Fibroblast of gingiva (primary cell): ENCODE results near the gene THBS1.

Experiments
- DNase-seq: peaks from one replicate; pipeline ENCODE4 v3.0.0-alpha.2; 2011; ENCODE audit warnings: low read depth

Gene THBS1

DNA sequence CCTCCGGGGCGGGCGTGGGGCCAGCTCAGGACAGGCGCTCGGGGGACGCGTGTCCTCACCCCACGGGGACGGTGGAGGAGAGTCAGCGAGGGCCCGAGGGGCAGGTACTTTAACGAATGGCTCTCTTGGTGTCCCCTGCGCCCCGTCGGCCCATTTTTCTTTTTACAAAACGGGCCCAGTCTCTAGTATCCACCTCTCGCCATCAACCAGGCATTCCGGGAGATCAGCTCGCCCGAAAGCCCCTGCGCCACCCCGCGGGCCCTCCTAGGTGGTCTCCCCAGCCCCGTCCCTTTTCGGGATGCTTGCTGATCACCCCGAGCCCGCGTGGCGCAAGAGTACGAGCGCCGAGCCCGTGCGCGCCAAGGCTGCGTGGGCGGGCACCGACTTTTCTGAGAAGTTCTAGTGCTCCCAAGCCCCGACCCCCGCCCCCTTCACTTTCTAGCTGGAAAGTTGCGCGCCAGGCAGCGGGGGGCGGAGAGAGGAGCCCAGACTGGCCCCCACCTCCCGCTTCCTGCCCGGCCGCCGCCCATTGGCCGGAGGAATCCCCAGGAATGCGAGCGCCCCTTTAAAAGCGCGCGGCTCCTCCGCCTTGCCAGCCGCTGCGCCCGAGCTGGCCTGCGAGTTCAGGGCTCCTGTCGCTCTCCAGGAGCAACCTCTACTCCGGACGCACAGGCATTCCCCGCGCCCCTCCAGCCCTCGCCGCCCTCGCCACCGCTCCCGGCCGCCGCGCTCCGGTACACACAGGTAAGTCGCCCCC is at the start of gene THBS1:
Gene THBS1, plus strand, starts transcription at position 595 of the 757 bp plus-strand sequence. CDS start 779 bp downstream, outside the sequence.
- peak; percentile 98 for DNase-seq

DNA sequence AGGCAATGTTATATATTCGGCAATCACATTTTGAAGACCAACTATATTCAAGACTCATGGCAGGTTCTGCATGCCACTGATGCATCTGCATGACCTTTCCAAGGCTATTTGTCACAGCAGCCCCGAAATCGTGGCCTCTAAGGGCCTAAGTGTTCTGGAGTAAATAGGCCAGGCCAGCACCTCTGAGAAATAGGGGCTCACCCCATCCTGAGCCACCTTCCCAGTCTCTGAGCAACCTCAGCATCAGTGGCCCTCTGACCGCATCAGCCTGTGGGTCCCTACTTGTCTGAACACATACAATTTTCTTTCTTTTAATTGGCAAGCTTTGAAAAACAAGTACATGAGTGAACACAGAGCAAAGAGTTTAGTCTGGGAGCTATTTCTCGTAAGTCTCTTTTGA is 45.9 kb upstream of the THBS1 start:
- DNase-seq, result no peak

DNA sequence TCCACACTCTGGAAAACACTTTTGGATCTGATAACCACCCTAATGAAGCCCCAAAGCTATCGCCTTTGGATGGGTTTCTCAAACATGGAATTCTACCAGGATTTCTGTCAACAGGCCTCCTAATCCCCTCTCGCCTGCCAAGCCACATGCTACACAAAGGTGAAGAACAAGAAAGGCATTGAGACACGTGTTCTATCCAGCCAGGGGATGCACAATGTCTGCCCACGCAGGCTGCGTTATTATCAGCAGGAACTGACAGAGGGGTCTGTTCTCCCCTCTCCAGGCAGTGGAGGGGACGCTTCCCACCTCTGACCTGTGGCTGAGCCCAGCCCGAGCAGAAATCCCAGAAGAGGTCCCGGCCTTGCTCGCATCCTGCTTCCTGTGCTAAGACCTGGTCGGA is 45.4 kb upstream of the THBS1 start:
- no peak for DNase-seq

DNA sequence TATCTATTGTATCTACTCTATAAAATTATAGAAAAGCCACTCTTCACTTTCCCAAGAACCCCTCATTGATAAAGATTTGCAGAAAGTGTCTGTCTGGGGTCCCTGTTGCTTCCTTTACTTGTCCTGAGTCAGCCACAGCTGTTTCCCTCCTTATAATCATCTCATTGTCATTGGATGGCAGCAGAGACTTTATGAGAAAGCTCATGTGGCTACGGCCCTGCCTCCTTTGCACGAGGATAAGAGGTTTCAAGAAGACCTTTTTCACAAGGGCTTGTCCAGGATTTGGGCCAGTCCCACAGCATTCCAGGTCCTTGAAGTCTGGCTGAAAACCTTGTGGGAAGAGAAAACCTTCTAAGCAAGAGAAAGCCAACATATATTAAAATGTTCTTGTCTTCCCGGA is 41.9 kb upstream of the THBS1 start:
- no peak for DNase-seq

DNA sequence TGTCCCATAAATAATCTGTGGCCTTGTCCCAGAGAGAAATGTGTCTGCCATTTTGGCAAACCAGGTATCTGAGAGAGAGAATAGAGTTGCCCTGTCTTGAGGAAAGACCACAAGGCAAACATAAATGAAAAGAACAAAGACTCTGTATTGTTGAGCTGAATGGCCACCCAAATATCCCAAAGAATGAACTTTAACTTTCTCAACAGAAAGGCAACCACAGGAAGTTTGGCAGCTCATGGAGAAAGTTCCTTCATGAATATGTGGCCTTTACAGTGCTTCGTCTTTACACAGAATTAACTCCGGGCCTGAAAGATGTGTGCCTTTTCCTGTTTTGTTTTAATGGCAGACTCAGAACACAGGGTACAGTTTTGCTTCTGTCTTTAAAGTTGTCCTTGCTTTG is 41.4 kb upstream of the THBS1 start:
- DNase-seq, result no peak

DNA sequence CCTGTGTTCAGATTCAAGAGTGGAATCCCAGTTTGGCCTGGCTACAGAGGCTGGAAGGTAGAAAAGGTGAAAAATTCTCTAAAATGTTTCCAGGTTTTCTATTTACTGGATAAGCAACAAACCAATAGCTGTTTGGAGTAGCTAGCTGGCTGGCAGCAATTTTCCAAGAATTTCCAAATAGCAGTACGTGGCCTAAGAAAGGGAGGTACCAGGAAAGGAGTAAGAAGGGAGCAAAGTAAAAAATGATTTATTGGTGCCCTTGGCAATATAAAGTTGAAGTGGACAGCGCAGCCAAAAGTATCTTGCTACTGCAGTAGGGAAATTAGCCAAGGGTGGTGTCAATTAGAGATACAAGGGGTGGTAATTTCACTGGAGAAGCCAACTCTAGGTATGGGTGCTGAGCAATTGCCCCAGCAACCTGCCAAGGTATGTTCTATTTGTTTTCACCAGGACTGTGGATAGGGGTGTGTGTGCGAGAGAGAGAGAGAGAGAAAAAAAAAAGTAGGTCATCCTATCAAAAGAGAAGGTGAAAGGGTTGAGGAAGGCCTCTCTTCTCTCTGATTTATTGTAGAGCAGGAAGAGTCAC is 40.8 kb upstream of the THBS1 start:
- DNase-seq, result no peak

DNA sequence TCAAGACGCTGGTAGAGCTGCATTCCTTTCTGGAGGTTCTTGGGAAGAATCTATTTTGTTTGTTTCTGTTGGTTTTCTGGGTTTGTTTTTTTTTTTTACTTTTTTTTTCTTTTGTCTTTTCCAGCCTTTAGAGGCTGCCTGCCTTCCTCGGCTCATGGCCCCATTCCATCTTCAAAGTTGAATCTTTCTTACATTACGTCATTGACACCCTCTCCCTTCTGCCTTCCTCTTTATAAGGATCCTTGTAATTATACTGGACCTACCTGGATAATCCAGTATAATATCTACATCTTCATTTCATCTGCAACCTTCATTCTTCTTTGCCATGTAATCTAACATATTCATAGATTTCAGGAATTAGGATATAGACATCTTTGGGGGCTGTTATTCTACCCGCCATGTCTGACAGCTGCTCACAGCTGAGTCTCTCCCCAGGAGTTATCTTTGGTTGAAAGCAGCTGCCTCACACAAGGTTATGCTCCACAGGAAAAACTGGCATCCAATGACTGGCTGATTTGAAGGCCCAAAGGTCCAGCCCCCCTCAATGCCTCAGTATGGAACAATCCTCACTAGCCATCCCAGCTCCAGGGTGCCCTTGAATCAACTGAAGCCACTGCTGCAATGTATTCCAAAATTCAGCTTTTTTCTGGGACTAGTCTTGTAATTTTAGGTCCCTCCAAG is 38.4 kb upstream of the THBS1 start:
- no peak for DNase-seq

DNA sequence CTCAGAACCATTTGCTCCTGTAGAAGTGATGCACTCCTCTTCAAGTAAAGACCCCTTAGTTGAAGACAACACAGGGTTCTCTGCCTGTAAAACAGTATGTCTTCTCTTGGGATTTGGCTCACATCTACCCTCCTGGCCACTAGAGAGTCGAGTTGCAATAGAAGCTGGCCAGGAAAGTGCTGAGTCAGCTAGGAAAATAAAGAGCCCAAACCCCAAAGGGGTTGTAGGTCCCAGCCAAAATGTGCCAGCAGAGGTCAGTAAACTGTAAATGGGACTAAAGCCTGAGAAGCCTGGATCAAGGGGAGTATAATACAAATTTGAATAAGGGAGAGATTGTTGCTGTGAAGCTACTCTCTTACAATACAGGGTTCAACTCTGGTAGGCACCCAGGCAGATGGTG is 37.2 kb upstream of the THBS1 start:
- peak; percentile 59 for DNase-seq

DNA sequence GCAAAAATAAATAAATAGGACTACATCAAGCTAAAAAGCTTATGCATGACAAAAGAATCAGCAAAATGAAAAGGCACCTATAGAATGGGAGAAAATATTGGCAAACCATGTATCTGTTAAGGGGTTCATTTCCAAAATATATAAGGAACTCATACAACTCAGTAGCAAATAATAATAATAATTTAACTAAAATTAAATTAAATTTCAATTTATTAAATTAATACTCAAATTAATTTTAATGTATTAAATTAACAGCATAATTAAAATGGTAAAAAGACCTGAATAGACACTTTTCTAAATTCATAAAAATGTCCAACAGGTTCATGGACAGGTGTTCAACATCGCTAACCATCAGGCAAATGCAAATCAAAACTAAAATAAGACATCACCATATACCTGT is 34.0 kb upstream of the THBS1 start:
- DNase-seq, result no peak

DNA sequence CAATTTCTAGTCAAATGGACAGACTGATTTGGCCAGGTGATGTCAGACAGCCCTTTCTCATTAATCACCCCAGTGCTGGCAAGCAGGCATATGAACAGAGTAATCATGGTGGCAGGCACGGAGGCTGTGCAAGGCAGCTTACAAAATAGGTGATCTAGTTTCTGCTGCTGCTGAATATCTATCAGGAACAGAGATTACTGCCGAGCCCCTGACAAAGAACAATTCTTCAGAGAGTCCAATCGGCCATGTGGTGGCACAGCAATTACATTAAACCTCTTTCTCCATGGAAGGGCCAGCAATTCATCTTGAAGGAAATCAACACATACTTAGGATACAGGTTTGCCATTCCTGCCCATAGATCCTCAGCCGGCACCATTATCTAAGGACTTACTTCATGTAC is 32.3 kb upstream of the THBS1 start:
- no peak for DNase-seq

DNA sequence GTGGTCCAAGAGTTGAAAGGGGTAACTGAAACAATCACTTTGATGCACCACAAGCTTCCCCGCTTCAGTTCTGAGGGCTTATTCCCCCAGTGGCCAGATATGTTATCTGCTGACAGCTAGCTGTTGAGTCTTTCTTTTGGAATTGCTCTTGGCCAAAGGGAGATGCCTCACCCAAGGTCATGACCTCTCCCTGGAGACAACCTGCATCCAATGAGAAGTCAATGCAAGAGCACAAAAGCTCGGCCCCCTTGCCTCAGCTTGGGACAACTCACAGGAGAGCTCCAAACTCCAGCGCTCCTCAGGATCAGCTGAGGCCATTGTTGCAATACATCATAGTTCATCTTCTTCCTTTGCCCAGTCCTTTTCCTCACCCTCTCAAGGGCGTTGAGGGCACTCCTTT is 31.0 kb upstream of the THBS1 start:
- no peak for DNase-seq

DNA sequence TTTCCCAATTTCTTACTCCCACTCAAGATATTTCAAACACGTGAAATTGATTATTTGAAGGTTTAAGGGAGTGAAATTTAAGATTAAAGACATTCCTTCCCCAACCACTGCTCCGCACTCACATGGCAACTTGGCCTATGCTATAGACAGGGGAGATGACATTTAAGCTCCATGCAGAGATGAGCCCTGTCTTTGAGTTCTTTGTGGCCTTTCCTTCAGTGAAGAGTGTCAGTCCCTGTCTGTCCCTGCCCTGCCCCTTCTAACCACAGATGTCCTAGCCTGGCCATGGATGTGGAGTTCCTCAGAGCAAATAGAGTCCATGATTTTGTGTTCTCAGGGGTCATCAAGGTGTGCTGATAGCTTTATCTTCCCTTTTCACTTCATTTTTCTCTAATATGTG is 29.4 kb upstream of the THBS1 start:
- no peak for DNase-seq

DNA sequence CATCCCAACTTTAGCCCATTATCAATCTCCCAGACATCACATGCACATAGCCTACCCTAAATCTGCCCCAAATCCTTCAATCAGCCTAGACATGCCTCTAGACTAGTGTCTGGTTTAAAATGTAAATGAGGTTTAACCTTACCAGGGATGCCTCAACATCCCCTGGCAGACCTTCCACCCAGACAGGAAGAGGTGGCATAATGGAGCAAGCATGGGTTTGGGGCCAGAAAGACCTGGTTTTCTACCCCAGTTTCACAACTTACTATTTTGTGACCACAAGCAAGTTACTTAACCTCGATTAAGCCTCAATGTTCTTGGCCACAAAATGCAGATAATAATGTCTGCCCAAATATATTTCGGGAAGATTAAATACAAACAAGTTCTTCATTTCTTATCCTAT is 28.3 kb upstream of the THBS1 start:
- DNase-seq, result no peak

DNA sequence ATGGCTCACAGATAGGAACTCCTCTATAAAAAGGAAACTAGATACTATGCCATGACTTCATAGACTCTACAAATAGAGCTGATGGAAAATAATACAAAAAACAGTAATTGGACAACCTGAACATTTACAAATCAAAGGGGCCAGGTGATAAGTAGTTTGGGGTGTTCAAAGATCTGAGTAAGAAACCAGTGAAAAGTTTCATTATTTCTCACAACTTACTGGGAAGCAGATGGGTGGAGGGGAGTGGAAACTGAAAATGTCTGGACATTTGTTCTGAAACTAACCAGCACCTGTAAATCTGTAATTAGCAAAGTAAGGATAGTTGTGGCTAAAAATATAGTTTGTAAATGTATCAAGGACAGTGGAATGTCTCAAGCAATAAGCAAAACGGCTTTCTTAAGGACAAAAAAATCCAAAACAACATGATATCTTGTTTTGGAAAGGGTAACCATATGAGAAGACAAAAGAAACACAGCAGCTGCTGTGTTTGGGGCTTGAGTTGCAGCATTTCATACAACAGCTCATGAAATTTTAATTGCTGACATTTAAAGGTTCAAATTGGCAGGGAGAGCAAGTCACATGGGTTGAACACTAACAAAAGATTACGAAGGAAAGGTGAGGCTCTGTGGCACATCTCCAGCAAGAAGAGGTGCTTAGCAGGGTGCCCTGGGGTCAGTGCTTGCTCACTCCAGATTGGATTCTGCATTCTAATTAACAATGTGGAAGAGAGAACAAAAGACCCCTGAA is 26.8 kb upstream of the THBS1 start:
- no peak for DNase-seq

DNA sequence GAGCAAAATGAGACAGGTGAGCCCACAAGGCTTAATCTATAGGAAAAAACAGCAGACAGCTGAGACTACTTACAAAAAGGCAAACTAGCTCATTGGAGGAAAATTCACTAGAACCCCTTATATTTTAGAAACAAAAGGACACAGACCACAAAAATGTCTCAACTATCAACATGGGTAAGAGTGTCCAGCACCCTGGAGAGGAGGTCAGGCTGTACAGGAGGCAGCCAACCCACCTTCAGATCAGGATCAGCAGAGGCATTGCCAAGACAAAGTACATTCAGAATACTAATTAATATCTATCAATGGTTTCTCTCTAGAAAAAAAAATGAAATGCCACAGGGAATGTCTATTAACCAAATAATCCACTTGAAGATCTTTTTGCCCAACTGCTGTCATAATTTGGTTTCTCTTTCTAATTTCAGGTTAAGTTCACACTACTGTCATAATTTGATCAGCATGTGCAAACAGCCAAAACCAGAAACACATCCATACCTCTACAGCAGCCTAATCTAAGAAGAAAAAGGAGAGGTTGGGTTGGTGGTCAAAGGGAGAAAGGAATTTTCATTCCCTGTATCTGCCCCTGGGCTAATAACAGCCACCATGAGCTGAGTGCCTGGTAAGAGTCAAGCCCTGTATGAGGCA is 26.0 kb upstream of the THBS1 start:
- DNase-seq, result no peak

DNA sequence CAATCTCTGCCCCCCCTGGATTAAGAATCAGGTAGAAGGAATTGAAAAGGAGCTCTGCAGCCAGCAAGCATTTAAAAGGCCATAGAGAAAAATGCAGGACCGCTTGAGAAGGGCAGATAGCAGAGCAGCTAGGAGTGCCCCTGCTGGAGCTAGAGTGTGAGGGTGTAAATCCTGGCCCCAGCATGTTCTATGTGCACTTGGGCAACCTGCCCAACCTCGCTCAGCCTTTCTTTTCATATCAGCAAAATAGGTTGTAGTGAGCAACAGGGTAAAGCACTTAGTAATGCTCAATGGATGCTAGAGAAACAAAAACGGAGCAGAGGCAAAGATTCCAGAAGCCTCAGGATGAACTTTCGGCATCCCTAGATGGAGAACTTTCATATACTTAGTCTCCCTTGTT is 25.0 kb upstream of the THBS1 start:
- DNase-seq, result no peak

DNA sequence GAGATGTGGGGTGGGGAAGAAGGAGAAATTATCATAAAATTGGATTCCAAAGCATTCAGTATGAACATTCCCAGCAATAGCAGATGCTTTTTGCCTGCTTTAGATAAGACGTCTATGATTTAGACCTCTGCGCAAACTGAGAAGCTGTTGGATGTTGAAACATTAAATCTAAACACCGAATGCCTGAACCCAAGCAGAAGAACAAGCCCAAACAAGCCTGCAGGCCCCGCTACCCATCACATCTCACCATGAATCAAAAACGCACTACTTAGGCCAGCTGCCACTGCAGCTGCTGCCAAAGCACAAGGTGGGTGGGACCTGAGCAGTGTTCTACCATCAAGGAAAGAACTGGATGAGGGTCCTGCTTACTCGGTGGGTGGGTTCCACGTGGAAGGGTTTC is 24.4 kb upstream of the THBS1 start:
- no peak for DNase-seq

DNA sequence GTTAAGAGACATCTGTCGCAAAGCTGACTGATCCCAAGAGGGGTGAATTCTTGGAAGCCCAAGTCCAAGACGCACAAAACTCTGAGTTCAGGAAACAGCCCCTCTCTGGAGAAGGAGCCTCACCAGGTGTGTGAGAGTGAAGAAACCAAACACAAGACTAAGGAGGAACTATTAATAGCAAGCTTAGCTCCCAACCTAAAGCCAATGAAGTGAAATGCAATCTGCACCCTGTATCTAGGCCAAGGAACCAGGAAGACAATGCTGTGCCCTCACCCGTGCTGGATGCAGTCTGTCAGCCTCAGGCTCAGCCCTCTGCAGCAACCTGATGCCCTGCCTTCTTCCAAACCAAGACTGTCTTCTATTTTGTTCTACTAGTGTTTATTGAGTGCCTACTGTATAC is 22.5 kb upstream of the THBS1 start:
- DNase-seq, result no peak

DNA sequence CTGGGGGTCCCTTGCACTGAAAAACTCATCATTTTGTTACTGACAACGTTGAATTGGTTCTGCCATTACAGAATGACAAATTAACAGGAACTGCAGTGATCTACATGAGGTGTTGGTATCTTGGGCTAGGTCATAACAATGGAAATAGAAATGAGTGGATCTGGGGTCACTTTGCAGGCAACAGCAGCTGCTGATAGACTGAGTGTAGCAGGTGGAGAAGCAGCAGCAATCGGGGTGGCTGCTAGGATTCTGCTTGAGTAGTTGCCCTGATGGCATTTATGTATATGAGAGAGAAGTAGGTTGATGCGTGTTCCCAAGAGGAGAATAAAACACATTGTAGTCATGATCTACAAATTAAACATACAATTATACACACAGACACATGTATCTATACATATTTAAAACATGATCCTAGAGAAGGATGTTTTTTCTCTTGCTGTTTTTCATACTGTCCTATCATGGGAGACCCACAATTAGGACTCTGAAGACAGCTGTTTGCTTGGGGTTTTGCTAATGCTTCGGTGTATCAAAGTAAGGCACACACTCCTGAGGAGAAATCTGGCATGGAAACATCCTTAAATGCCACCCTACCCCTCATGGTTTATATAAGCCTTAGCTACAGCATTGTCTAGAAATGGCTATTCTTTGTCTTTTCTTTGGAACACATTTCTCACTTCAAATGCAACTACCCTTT is 15.8 kb upstream of the THBS1 start:
- no peak for DNase-seq

DNA sequence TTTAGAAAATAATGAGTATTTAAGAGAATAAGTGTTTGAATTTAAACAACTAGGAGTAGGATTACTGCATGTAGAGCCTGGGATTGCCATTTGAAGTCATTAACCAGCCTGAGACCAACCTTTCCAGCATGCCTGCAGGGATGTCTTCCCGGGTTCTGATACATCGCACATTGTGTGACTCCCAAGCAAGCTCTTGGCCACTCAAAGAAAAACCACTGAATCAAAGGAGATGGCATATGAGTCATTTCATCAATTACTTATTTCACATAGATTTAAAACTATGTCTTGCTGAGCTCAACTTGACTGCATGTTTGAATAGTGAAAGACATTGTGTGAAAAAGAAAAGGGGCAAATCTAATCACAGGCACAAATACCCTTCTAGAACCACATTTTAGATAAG is 15.0 kb upstream of the THBS1 start:
- no peak for DNase-seq

DNA sequence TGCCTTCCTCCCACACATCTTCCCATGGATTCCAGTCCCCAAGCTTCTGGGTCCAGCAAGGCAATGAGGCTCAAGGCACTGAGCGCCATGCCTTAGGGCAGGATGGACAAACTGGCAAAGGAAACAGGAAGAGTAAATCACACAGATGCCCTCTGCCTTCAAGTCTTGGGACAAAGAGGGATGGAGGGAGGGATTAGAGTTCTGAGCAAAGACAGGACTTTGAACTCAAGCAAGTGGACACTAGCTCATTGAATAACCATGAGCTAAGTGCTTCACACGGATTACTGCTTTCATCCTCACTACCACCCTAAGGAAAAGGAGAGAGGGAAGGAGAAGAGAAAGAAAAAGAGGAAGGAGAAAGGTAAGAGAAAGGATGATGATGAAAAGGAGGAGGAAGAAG is 7.6 kb upstream of the THBS1 start:
- no peak for DNase-seq

DNA sequence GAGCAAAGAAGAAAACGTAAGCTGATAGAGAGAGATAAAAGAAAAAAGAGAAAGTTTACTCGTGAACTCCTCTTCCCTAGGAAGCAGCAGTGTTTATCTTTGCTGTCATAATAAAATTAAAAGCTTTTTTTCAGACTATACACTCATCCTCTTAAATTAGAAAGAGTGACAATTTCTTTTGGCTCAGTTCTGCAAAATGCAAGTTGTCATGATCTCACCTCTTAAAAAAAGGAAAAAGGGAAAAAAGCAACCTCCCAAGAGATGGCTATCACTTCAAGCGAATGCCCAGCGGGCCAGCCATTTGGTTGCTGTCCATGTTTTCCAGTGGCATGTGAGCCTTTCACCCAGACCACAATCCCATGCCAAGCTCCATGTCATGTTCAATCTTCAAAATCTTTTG is 7.0 kb upstream of the THBS1 start:
- DNase-seq, result peak; percentile 17
